HAP-1 (cell line): ENCODE data around the gene CHCHD2.
A peak's percentile ranks its signal among the peaks of the same experiment; 100 is the strongest.
"Not testable (repeated sequence)": the region's sequence is repeated elsewhere in the genome, so short reads cannot be mapped to it uniquely, and the experiment has no call there.

Experiments
- DNase-seq, 2 experiments: peaks; one replicate each; pipeline ENCODE4 v3.0.0-alpha.2; 2016 to 2020; ENCODE audit warnings: low spot score in 2 of 2
- H3K27me3 ChIP-seq: fragments of 250-450 bp; sonication (Bioruptor Pico); 2 replicates; pipeline ENCODE4 v1.5.1; 2020; ENCODE audit warnings: low read depth, mild to moderate bottlenecking, moderate library complexity
- H3K36me3 ChIP-seq: fragments of 250-450 bp; sonication (Bioruptor Pico); replicated peaks from 2 replicates; pipeline ENCODE4 v1.5.1; 2020; ENCODE audit warnings: mild to moderate bottlenecking
- H3K4me1 ChIP-seq: fragments of 250-450 bp; sonication (Bioruptor Pico); 2 replicates; pipeline ENCODE4 v1.5.1; 2020; ENCODE audit warnings: mild to moderate bottlenecking
- H3K4me3 ChIP-seq: fragments of 250-450 bp; sonication (Bioruptor Pico); 2 replicates; pipeline ENCODE4 v1.5.1; 2020; ENCODE audit warnings: mild to moderate bottlenecking, moderate library complexity
- H3K9me3 ChIP-seq: fragments of 250-450 bp; sonication (Bioruptor Pico); 2 replicates; pipeline ENCODE4 v1.5.1; 2020; ENCODE audit warnings: mild to moderate bottlenecking, moderate library complexity
- in situ Hi-C: fragments of 300-500 bp; cut with MboI; formaldehyde crosslinking; loops from 3 replicates; pipeline ENCODE4 v1.14.3; 2020; ENCODE audit warnings: low sequenced_read_pairs, inconsistent platforms, mixed read lengths

The CHCHD2 gene

DNA sequence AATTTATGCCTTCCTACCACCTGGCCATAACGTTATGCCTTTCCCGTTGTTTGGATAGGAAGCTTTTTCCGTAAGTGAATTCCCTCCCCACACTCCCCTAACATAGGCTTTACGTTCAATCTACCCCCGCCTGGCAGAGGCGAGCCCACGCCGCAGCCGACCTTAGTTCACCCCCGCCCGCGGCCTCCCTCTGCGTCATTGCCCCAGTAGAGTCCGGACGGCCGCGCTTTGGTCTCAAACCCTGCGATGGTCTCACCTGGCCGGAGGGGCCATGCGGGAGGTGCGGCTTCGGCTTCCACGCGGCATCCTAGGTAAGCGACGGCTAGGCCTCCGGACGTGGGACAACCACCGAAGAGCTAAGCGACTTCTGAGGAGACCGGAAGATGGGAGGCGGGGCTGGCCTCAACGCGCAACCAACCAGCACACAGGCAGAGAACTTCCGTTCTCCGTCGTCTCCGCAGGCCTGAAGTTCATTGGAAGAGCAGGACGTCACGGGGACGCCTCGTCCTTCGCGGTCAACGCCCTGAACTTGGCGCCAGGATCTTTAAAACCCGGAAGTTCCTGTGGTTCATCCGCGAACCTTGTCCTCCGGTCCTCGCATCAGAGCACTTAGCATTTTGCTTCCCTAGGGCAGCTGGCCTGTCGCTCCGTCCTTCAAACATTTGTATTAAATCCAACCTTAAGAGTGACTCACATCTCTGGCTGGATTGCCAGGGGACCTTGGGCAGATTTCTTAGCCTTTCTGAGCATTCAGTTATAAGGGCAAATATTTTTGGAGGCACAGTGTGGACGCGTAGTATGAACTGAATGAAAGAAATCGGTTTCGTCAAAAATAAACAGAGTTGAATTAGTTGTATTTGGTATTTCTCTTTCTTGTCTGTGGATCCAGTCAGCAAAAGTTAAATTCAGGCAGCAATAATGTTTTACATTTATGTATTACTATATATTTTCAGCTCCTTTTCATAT, at the start of gene CHCHD2:
Gene CHCHD2, minus strand, starts transcription at position 369 of the 966 bp plus-strand sequence. Its CDS starts 63 bp downstream, at position 306.
- peak; percentile 96 to 98 for DNase-seq
- no peaks in the 10 kb centered on the region for H3K27me3 ChIP-seq
- H3K4me3 ChIP-seq: peak within 1 kb of the TSS; percentile 94
- peaks cover 5% of the 10 kb centered on the region for H3K4me1 ChIP-seq
- in situ Hi-C loops: loop anchor here (10.0 kb wide), 1 partner anchor 742 kb away; the partner anchor contains the start of gene LANCL2
- H3K36me3 ChIP-seq: peaks cover 32% of the 10 kb centered on the region
- no peaks in the 10 kb centered on the region for H3K9me3 ChIP-seq

DNA sequence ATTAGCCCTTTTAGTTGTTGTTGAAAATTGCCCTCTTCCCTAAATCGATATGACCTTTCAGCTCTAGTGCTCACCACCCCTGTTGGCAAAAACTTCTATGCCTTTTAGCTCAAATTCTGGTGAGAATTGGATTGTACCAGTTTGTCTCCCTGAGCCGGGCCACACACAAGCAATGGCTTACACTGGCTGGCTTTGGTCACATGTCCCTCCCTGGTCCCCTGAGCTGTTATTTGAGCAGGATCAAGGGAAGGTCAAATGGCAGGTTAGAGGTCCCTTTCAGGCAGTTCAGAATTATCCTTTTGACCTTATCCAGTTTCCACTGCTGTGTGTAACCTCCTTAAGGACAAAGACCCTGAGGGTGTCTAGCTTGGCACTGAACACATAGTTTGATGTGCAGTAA, 24.8 kb upstream of the CHCHD2 start:
- H3K27me3 ChIP-seq, DNase-seq, H3K4me1 ChIP-seq, H3K36me3 ChIP-seq, H3K4me3 ChIP-seq, in situ Hi-C loops, H3K9me3 ChIP-seq: not testable (repeated sequence)

DNA sequence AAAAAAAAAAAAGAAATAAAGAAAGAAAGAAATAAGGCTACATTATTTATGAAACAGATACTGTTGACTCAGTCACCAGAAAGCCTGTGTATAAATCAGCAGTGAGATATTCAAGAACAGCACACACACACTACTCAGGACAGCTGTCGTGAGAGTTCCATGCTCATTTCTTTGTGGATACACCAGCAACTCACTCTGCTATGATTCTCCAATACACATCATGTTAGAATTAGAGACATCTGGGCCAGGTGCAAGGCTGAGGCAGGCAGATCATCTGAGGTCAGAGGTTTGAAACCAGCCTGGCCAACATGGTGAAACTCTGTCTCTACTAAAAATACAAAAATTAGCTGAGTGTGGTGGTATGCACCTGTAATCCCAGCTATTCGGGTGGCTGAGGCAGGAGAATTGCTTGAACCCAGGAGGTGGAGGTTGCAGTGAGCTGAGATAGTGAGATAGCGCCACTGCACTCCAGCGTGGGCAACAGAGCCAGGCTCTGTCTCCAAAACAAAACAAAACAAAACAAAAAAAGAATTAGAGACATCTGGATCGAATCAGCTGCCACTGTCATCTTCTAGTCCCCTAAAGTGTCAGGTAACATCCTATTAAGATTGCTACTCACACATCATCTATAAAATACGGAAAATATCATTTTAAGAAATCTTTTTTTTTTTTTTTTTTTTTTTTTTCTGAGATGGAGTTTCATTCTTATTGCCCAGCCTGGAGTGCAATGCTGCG, 21.1 kb upstream of the CHCHD2 start:
- no peaks in the 10 kb centered on the region for H3K27me3 ChIP-seq
- in situ Hi-C loops: no loop called here
- no peaks in the 10 kb centered on the region for H3K36me3 ChIP-seq
- no peaks in the 10 kb centered on the region for H3K4me1 ChIP-seq
- H3K4me3 ChIP-seq: no peak overlapping the region
- H3K9me3 ChIP-seq: no peaks in the 10 kb centered on the region
- no peak for DNase-seq

DNA sequence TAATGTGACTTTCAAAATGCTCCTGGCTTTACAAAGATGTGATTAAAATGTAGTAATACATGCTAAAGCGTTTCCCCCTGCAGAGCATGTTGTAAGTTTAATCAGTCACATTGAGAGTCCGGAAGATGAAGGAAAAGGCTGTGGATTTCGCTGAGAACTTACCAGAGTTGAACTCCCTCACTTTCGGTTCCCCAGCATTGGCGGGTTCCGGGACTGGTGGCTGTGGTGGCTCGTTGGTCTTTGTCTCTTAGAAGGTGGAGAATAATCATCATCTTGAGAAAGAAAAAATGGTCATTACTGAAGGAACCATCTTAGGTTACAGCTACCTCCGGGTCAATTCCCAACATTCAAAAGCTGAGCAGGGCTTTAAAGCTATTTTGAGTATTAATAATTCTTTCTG, 19.6 kb upstream of the CHCHD2 start:
- Histone ChIP-seq H3K4me1 (no peaks in the 10 kb centered on the region), H3K36me3 (no peaks in the 10 kb centered on the region), H3K27me3 (no peaks in the 10 kb centered on the region), H3K9me3 (no peaks in the 10 kb centered on the region), H3K4me3 (no peak overlapping the region)
- no peak for DNase-seq
- in situ Hi-C loops: no loop called here

DNA sequence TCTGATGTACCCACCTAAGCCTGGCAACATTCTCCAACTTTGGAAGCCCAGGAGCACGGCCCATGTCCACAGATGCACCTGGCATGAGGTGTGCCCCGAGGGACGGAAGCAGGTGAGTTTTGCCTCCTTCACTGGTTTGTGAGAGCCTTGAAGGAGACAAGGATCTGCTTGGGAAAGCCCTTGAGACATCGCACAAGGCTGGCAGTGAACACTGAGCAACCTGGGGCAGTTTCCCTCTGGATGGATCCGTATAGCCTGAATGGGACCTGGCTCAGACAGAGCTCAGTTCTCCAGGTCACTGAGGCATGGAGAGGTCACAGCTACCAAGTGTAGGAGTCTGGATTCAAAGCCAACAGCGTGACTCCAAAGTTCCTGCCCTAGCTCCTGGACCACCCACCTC, 18.7 kb upstream of the CHCHD2 start:
- no peak for DNase-seq
- H3K4me3 ChIP-seq: no peak overlapping the region
- H3K9me3 ChIP-seq: no peaks in the 10 kb centered on the region
- H3K4me1 ChIP-seq: no peaks in the 10 kb centered on the region
- no peaks in the 10 kb centered on the region for H3K36me3 ChIP-seq
- in situ Hi-C loops: no loop called here
- no peaks in the 10 kb centered on the region for H3K27me3 ChIP-seq

DNA sequence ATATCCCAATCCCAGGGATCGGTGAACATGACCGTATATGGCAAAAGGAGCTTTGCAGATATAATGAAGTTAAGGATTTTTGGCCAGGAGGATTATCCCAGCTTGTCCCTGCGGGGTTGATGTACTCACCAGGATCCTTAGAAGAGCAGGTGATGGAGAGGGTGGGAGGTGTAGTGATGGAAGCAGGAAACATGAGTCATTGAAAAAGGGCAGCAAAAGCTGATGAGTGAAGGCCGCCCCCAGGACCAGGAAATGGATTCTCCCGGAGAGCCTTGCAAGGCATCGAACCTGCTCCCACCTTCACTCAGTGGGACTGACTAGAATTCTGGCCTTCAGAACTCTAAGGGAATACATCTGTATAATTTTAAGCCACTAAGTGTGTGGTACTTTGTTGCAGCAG, 15.2 kb upstream of the CHCHD2 start:
- H3K36me3 ChIP-seq: no peaks in the 10 kb centered on the region

GRCh38 chr7:56115852-56116538, 9.7 kb upstream of the CHCHD2 start, which contains the start of gene NUPR2:
TSS of gene NUPR2 (minus strand) at chr7:56116417. CDS start at chr7:56116314, 103 bp downstream.
- Histone ChIP-seq H3K9me3 (no peaks in the 10 kb centered on the region), H3K4me1 (no peaks in the 10 kb centered on the region), H3K27me3 (no peaks in the 10 kb centered on the region), H3K4me3 (no peak within 1 kb of the TSS), H3K36me3 (no peaks in the 10 kb centered on the region)
- no peak for DNase-seq
- in situ Hi-C loops: no loop called here

More for the DNA sequence above, 15.2 kb upstream of the CHCHD2 start:
- no peak for DNase-seq
- H3K4me3 ChIP-seq: no peak overlapping the region
- in situ Hi-C loops: no loop called here
- H3K9me3 ChIP-seq: no peaks in the 10 kb centered on the region
- no peaks in the 10 kb centered on the region for H3K27me3 ChIP-seq
- no peaks in the 10 kb centered on the region for H3K4me1 ChIP-seq

- H3K4me1 ChIP-seq, H3K4me3 ChIP-seq, DNase-seq, H3K27me3 ChIP-seq, H3K9me3 ChIP-seq, in situ Hi-C loops, H3K36me3 ChIP-seq: not testable (repeated sequence)
These were observed 6.0 kb upstream of the CHCHD2 start for GRCh38 chr7:56112244-56112643.

DNA sequence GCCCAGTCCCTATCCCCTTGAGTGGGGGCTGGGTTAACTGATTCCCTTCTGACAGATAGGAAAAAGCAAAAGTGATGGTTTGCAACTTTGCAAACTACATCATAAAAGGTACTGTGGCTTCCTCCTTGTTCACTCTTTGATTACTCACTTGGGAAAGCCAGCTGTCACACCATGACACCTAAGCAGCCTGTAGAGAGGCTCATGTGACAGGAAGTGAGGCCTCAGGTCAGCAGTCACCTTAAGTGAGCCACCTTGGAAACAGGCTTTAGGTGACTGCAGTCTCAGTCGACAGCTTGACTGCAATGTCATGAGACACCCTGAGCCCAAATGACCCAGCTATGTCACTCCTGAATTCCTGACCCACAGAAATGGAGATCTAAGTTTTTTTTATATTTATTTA, 4.3 kb upstream of the CHCHD2 start:
- H3K36me3 ChIP-seq: 0 out of 2 replicates have a peak, but pooled peaks cover 2% of the 10 kb centered on the region
- no peak overlapping the region for H3K4me3 ChIP-seq
- no peak for DNase-seq
- no peaks in the 10 kb centered on the region for H3K27me3 ChIP-seq
- in situ Hi-C loops: no loop called here
- H3K9me3 ChIP-seq: no peaks in the 10 kb centered on the region
- H3K4me1 ChIP-seq: peaks cover 3% of the 10 kb centered on the region

DNA sequence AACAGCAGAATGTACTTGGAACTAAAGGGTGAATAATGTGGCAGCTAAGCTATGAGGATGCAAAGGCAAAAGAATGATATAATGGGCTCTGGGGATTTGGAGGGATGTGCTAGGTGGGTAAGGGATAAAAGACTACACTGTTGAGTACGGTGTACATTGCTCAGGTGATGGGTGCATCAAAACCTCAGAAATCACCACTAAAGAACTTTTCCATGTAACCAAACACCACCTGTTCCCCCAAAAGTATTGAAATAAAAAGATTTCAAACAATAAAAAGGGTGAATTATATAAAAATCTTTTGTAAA, 1.6 kb upstream of the CHCHD2 start:
- in situ Hi-C loops: loop anchor here (10.0 kb wide), 1 partner anchor 743 kb away; the partner anchor contains the start of gene LANCL2
- peaks cover 17% of the 10 kb centered on the region for H3K36me3 ChIP-seq
- H3K4me1 ChIP-seq: peaks cover 5% of the 10 kb centered on the region
- H3K4me3 ChIP-seq: no peak overlapping the region
- DNase-seq: no peak
- H3K27me3 ChIP-seq: no peaks in the 10 kb centered on the region
- no peaks in the 10 kb centered on the region for H3K9me3 ChIP-seq

GRCh38 chr7:56105508-56105907, 768 bp downstream of the CHCHD2 start:
- Histone ChIP-seq H3K4me1 (peaks cover 5% of the 10 kb centered on the region), H3K27me3 (no peaks in the 10 kb centered on the region), H3K4me3 (peak overlapping the region; percentile 94), H3K36me3 (peaks cover 41% of the 10 kb centered on the region), H3K9me3 (no peaks in the 10 kb centered on the region)
- DNase-seq: peak; percentile 14 to 25
- in situ Hi-C loops: loop anchor here (10.0 kb wide), 1 partner anchor 741 kb away; the partner anchor contains the start of gene LANCL2

DNA sequence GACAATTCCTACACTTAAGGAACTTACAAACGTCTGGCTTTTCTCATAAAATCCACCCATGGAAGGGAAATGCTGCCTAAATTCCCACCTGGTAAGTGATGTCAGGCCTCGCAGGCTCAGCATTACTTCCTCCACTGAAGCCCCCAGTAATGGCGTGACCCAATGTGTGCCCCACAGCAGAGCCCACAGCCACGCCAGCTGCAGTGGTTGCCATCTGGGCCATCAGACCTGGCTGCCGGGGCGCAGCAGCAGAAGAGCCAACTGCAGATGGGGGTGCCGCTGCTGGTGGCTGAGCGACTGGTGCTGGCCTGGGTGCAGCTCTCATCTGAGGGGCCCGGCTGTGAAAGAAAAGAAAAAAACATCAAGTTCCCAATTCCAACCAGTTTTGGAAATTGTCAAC, 2.1 kb downstream of the CHCHD2 start:
- not testable (repeated sequence) for H3K9me3 ChIP-seq, H3K4me3 ChIP-seq, H3K4me1 ChIP-seq, DNase-seq, H3K27me3 ChIP-seq
- in situ Hi-C loops: loop anchor here (10.0 kb wide), 1 partner anchor 739 kb away; the partner anchor contains the start of gene LANCL2
- peaks cover 55% of the 10 kb centered on the region for H3K36me3 ChIP-seq

DNA sequence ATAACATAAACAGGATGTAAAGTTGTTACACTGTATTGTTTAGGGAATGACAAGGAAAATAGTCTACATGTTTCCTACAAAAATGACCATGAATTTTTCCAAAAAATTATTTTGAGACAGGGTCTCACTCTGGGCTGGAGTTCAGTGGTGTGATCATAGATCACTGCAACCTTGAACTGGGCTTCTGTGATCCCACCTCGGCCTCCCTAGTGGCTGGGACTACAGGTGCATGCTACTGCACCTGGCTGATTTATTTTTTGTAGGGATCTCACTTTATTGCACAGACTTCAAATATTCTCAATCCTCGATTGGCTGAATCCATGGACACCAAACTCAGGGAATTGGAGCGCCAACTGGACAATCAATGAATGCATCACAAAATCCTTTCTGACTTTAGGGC, 6.6 kb downstream of the CHCHD2 start:
- H3K36me3 ChIP-seq: peaks cover 54% of the 10 kb centered on the region
- H3K4me1 ChIP-seq: no peaks in the 10 kb centered on the region
- in situ Hi-C loops: loop anchor here (10.0 kb wide), 1 partner anchor 735 kb away; the partner anchor contains the start of gene LANCL2

More for the DNA sequence above, 6.6 kb downstream of the CHCHD2 start:
- Histone ChIP-seq H3K9me3 (no peaks in the 10 kb centered on the region), H3K4me3 (no peak overlapping the region), H3K27me3 (no peaks in the 10 kb centered on the region)
- no peak for DNase-seq
